ENCODE results near the gene GAREM1. TPM values are rescaled to one million over a fixed set of nuclear protein-coding genes. Genes with fewer than 3 reads are reported as not detected.
"Not testable (repeated sequence)": the region's sequence is repeated elsewhere in the genome, so short reads cannot be mapped to it uniquely, and the experiment has no call there.

The GAREM1 gene
- total RNA-seq, 1 donor from 2014 or later = 8.6 TPM

GRCh38 chr18:32483002-32483401 is 12.3 kb upstream of the GAREM1 start:
- Histone ChIP-seq H3K4me1 (no peaks in the 10 kb centered on the region), H3K27me3 (ENCODE audit: low read depth) (peaks cover 59% of the 10 kb centered on the region), H3K27ac (replicated peaks) (no peak overlapping the region), H3K36me3 (no peaks in the 10 kb centered on the region), H3K9me3 (replicated peaks) (no peaks in the 10 kb centered on the region), H3K4me3 (no peak overlapping the region)
- intact Hi-C loops (cut with micrococcal nuclease) = no loop called here
- DNase-seq = no peak
- no peak for TF ChIP-seq CTCF (IDR thresholded peaks at IDR 0.05; ENCODE audit: borderline replicate concordance)

GRCh38 chr18:32482117-32482516 is 11.4 kb upstream of the GAREM1 start:
- H3K27ac ChIP-seq (replicated peaks) = no peak overlapping the region
- H3K36me3 ChIP-seq = no peaks in the 10 kb centered on the region
- H3K4me1 ChIP-seq = no peaks in the 10 kb centered on the region
- no peaks in the 10 kb centered on the region for H3K9me3 ChIP-seq (replicated peaks)
- no peak for DNase-seq
- intact Hi-C loops (cut with micrococcal nuclease) = no loop called here
- no peak overlapping the region for H3K4me3 ChIP-seq
- H3K27me3 ChIP-seq (ENCODE audit: low read depth) = peaks cover 50% of the 10 kb centered on the region
- no peak for TF ChIP-seq CTCF (IDR thresholded peaks at IDR 0.05; ENCODE audit: borderline replicate concordance)

- intact Hi-C loops (cut with micrococcal nuclease) = no loop called here
- H3K9me3 ChIP-seq (replicated peaks) = no peaks in the 10 kb centered on the region
- no peak overlapping the region for H3K27ac ChIP-seq (replicated peaks)
- H3K36me3 ChIP-seq = no peaks in the 10 kb centered on the region
- no peaks in the 10 kb centered on the region for H3K4me1 ChIP-seq
- H3K27me3 ChIP-seq (ENCODE audit: low read depth) = peaks cover 37% of the 10 kb centered on the region
- no peak overlapping the region for H3K4me3 ChIP-seq
- no peak for TF ChIP-seq CTCF (IDR thresholded peaks at IDR 0.05; ENCODE audit: borderline replicate concordance)
- no peak for DNase-seq
Measured at GRCh38 chr18:32480581-32480980, 9.9 kb upstream of the GAREM1 start.

- no peak for TF ChIP-seq CTCF (IDR thresholded peaks at IDR 0.05; ENCODE audit: borderline replicate concordance)
- no peak overlapping the region for H3K27ac ChIP-seq (replicated peaks)
- H3K4me3 ChIP-seq = no peak overlapping the region
- peaks cover 29% of the 10 kb centered on the region for H3K27me3 ChIP-seq (ENCODE audit: low read depth)
- no peak for DNase-seq
- H3K36me3 ChIP-seq = no peaks in the 10 kb centered on the region
- no peaks in the 10 kb centered on the region for H3K4me1 ChIP-seq
- intact Hi-C loops (cut with micrococcal nuclease) = no loop called here
- no peaks in the 10 kb centered on the region for H3K9me3 ChIP-seq (replicated peaks)
Measured at GRCh38 chr18:32478807-32479206, 8.1 kb upstream of the GAREM1 start.

GRCh38 chr18:32478317-32478716 is 7.6 kb upstream of the GAREM1 start:
- H3K4me1 ChIP-seq = no peaks in the 10 kb centered on the region
- H3K9me3 ChIP-seq (replicated peaks) = no peaks in the 10 kb centered on the region
- no peak for TF ChIP-seq CTCF (IDR thresholded peaks at IDR 0.05; ENCODE audit: borderline replicate concordance)
- no peak overlapping the region for H3K27ac ChIP-seq (replicated peaks)
- peaks cover 24% of the 10 kb centered on the region for H3K27me3 ChIP-seq (ENCODE audit: low read depth)
- no peaks in the 10 kb centered on the region for H3K36me3 ChIP-seq
- no peak for DNase-seq
- H3K4me3 ChIP-seq = no peak overlapping the region
- intact Hi-C loops (cut with micrococcal nuclease) = no loop called here

- TF ChIP-seq CTCF (IDR thresholded peaks at IDR 0.05; ENCODE audit: borderline replicate concordance) = no peak
- intact Hi-C loops (cut with micrococcal nuclease) = no loop called here
Measured at GRCh38 chr18:32476106-32476505, 5.4 kb upstream of the GAREM1 start.

GRCh38 chr18:32475069-32475468 is 4.4 kb upstream of the GAREM1 start:
- intact Hi-C loops (cut with micrococcal nuclease) = not testable (repeated sequence)

More at GRCh38 chr18:32476106-32476505, 5.4 kb upstream of the GAREM1 start:
- Histone ChIP-seq H3K27me3 (ENCODE audit: low read depth) (peaks cover 19% of the 10 kb centered on the region), H3K9me3 (replicated peaks) (no peaks in the 10 kb centered on the region), H3K36me3 (no peaks in the 10 kb centered on the region), H3K27ac (replicated peaks) (no peak overlapping the region), H3K4me3 (no peak overlapping the region), H3K4me1 (peaks cover 7% of the 10 kb centered on the region)
- DNase-seq = no peak

More at GRCh38 chr18:32475069-32475468, 4.4 kb upstream of the GAREM1 start:
- Histone ChIP-seq H3K27me3 (ENCODE audit: low read depth) (peaks cover 13% of the 10 kb centered on the region), H3K4me1 (peaks cover 11% of the 10 kb centered on the region)
- not testable (repeated sequence) for DNase-seq; H3K4me3 ChIP-seq; H3K36me3 ChIP-seq; H3K27ac ChIP-seq (replicated peaks); H3K9me3 ChIP-seq (replicated peaks)

Data from left ventricle myocardium inferior (tissue), 1 donor.